NCI-H748 treated with DMSO at 0.1 percent for 48 hours (cell line): ENCODE data around the gene GDA.
"Not testable (repeated sequence)": the region's sequence is repeated elsewhere in the genome, so short reads cannot be mapped to it uniquely, and the experiment has no call there.

Experiments
- DNase-seq: peaks from one replicate; lab custom pipeline; 2025; lab: John Stamatoyannopoulos, UW

GDA gene

DNA sequence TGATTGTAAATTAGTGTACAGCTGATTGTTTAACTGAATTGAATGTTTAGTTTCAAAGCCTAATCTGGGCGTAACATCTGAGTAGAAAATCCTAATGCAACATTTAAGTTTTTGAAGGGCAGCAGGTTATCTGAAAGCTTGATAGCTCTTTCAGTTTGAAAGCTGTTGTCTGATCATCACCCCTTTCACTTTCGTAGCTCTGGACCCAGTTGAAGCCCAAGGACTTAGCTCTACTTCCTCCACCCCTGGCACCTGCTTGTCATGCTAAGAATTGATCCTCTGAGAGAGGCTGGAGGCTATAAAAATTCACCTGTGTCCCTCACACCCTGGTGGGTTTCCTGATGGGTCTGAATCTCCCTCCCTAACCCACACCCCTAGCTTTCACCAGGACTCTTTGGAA, 129.7 kb downstream of the GDA start:
- no peak for DNase-seq

DNA sequence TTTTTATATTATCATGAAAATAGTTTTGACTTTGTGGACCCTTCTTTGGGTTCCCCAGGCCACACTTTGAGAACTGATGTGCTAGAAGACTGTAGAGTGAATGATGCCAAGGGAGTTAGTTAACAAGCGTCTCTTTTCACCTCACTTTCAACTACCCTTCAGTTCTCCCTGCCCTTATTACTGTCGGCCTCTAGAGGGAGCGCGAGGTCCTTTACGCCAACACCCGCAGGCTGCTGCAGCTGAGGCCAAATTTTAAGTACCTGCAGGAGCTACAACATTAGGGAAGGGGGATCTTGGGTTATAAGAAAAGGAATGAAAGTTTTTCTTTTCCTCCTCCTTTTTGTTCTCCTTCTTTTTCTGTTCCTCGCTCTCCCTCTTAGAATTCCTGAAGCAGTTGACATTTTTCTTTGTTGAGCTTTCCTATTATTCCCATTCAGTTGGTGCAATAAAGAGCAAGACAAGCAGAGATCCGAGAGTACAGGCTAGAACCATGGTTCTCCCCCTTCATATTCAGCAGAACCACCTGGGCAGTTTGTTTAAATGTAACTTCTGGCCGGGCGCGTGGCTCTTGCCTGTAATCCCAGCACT, 131.8 kb downstream of the GDA start:
- peak; percentile 65 for DNase-seq

DNA sequence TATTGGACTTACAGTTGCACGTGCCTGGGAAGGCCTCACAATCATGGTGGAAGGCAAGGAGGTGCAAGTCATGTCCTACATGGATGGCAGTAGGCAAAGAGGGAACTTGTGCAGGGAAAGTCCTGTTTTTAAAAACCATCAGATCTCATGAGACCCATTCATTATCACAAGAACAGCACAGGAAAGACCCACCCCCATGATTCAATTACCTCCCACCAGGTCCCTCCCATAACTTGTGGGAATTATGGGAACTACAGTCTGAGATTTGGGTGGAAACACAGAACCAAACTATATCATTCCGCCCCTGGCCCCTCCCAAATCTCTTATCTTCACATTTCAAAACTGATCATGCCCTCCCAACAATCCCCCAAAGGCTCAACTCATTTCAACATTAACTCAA, 140.2 kb downstream of the GDA start:
- no peak for DNase-seq

DNA sequence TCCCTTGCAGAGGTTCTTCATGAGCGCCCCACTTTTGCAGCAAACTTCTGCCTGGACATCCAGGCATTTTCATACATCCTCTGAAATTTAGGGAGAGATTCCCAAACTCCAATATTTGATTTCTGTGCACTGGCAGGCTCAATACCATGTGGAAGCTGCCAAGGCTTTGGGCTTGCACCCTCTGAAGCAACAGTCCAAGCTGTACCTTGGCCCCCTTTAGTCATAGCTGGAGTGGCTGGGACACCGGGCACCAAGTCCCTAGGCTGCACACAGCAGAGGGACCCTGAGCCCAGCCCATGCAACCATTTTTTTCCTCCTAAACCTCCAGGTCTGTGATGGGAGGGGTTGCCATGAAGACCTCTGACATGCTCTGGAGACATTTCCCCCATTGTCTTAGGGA, 141.1 kb downstream of the GDA start:
- no peak for DNase-seq

DNA sequence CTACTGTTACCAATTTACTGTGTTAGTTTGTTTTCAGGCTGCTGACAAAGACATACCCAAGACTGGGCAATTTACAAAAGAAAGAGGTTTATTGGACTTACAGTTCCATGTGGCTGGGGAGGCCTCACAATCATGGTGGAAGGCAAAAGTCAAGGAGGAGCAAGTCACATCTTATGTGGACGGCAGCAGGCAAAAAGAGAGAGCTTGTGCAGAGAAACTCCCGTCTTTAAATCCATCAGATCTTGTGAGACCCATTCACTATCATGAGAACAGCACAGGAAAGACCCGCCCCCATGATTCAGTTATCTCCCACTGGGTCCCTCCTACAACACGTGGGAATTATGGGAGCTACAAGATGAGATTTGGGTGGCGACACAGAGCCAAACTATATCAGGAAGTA, 142.3 kb downstream of the GDA start:
- DNase-seq, result not testable (repeated sequence)

DNA sequence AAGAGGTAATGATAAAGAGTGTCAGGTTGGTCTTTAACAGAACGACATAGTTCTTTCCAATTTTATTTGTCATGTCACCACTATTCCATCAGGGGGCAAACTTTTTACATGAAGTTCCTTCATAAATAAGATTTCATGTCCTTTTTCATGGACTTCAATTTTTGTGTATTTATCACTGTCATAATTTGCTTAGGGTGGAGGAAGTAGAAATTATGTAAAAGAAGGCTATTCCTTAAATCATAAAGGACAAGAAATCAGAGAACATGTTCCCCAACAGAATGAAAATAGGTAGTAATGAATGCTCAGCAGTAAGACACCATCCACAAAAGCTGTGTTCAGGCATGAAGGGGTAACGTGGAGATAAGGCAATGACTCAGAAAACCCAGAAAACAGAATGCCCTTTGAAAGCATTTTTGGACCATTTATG, 143.0 kb downstream of the GDA start:
- no peak for DNase-seq

DNA sequence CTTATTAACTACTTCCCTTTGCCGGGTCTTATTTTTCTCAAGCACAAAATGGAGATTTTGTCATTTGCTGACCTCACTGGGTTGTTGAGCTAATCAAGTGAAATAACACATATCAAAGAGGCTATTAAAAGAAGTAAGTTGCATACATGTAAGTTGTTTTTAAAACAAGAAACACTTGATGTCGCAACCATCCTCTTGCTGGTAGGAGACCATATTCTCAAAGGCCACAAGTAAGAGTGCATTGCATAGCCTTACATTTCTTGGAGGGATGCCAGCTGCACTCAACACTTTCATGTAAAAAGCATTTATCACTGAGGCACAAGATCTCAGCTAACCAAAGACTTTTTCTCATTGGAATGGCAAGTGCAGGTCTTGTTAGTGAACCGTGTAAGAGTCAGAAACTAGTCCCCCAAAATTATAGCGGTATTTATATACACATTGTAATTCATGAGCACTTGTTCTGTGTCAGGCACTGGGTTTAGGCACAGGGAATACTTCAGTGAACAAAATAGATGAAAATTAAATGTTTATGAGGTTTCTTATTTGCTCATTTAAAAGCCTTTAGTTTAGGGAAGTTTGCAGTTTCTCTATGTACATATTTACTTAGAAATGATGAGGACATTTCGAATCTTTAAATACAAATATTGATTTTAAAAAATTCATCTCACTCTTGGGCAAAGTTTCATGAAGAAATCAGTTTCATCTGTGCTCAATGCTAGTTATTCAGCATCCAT, 143.8 kb downstream of the GDA start:
- no peak for DNase-seq

DNA sequence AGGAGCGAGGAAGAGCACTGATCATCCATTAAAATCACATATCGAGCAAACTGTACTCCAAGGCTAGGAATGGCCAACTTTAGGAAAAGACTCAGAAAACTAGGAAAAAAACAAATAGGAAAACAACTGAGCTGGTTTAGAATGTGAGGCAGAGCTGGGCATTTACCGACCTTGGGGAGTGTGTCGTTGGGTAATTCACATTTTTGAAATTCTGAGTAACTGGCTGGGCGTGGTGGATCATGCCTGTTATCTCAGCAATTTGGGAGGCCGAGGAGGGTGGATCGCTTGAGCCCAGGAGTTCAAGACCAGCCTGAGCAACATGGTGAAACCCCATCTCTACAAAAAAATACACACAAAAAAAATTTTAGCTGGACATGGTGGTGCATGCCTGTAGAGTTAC, 145.7 kb downstream of the GDA start:
- no peak for DNase-seq

DNA sequence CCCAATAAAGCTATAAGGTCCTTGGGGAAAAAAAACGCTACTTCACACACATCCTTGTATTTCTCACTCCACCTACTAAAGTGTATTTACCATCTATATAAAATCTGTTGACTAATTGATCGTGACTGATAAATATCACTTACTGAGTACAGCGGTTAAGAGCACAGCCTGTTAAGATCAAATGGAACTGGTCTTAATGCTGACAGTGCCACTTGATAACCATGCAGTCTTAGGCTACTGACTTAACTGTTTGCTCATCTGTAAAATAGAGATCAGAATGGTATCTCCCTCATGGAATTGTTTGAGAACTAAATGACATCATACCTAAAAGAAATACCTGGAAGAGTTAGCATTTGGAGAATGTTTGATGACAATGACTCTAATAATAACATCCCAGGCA, 148.3 kb downstream of the GDA start:
- DNase-seq, result no peak

DNA sequence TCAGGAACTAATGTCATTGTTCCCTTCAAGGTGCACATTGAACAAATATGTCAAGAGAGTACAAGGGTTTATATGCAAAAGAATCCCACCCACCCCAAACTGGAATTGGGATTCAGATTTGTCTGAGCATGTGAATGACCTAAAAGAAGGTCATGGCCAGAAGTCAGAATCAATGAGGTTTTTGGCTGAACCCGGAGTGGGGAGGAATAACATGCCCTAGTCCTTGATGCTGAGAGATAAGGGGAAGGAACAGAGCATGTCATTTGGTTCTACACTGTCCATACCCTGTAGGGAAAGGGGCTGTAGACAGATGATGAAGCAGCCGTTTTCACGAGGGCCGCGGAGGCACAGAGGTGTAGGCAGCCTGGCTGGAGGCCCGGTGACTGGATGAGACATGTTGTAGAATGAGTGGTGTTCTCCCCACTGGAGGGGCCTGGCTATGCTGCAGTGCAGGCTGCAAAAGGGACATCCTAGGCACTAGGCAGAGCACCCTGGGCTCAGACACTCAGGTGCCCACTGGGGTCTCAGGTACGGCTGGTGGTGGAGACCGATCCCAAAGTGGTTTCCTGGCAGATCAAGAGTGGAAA, 149.9 kb downstream of the GDA start:
- DNase-seq, result no peak

DNA sequence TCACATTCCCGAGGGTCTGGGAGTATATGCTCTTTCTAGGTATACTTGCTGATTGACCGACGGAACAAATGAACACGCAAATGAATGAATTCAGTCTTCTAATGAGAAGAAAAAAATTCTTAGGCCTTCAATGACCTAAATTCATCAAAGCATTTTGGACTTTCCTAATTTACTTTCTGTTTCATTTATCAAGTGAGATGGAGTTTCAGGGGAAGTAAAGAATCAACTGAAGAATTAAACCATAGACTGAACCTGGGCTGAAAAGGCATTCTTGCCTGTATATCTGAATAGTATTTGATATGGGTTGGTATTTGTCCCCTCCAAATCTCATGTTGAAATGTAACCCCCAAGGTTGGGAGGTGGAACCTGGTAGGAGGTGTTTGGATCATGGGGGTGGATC, 151.6 kb downstream of the GDA start:
- no peak for DNase-seq
